ENCODE measurements around the gene RRP7A.
"Not testable (repeated sequence)": the region's sequence is repeated elsewhere in the genome, so short reads cannot be mapped to it uniquely, and the experiment has no call there.

Gene RRP7A

GRCh38 chr22:42500161-42500835 lies 19.3 kb downstream of the RRP7A start:
- DNase-seq (ENCODE audit: low read depth in 2 of 3, low spot score in 2 of 3) = peak; percentile 62 to 72 (median 62)

DNA sequence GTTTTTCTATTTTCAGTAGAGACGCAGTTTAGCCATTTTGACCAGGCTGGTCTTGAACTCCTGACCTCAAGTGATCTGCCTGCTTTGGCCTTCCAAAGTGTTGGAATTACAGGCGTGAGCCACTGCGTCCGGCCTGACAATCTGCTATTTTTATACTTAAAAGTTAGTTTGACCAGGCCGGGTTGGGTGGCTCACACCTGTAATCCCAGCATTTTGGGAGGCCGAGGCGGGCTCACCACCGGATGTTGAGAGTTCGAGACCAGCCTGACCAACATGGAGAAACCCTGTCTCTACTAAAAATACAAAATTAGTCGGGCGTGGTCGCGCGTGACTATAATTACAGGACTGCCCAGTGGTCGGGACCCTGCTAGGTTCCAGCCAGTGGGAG lies 19.8 kb downstream of the RRP7A start:
- not testable (repeated sequence) for DNase-seq (ENCODE audit: low read depth in 2 of 3, low spot score in 2 of 3)

DNA sequence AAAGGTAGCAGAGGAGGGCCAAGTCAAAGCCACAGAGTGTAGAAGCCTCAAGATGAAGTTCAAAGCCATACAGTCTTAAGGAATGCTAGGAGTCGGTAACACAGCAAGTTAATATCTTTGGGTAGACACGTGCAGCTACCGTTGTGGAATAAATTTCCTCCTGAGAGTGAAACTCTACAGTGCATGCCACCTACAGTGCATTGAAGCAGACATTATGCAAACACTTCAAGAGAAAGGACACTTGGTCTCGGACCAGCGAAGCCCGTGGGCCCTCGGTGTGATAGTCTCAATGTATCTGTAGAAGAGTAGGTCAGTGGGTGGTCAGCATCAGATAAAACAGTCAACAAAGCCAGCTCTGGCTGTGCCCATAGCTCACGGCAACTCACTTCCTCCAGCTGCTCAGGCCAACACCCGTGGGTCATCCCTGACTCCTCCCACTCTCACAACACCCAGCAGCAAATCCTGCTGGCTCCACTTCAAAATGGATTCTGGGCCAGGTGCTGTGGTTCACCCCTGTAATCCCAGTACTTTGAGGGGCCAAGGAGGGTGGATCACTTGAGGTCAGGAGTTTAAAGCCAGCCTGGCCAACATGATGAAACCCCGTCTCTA lies 24.0 kb downstream of the RRP7A start:
- DNase-seq (ENCODE audit: low read depth in 2 of 3, low spot score in 2 of 3) = not testable (repeated sequence)

DNA sequence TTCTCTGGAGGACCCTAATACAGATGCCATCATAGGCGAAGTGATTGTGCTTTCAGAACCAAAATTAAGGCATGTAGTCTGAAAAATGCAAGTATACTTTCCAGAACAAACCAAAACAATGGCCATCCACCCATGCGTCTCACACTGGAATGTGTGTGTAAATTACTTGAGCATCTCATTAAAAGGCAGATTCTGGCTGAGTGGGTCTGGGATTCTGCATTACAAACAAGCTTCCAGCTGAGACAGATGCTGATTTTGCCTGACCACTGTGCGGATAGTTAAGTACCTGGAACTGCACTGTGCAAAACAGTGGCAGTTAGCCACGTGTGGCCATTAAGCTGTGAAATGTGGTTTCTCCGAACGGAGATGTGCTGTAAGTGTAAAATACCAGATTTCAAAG lies 26.2 kb downstream of the RRP7A start:
- no peak for DNase-seq (ENCODE audit: low read depth in 2 of 3, low spot score in 2 of 3)

GRCh38 chr22:42492323-42492690 lies 27.3 kb downstream of the RRP7A start:
- no peak for DNase-seq (ENCODE audit: low read depth in 2 of 3, low spot score in 2 of 3)

DNA sequence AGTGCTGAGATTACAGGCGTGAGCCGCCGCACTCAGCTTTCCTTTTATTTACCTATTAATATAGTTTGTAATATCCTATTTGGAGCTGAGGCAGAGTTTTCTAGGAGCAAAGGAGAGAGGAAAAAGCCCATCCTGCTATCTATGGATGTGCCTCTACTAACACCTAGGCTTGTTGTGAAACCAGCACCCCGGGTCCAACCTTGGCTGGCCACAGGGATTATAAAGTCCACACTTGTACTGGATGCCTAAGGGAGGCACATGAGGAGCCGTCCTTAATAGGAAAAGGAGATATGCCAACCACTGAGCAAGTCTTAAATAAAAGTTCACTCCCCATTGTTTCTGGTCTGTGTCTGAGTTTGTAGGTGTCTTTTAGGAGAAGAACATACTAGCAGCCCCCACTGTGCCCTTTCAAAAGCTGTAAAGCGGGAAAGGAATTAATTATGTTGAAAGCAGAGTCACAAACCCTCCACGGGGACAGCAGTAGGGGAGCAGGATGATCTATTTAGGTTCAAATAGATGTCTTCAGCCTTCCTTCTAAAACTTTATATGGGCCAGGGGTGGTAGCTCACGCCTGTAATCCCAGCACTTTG lies 29.3 kb downstream of the RRP7A start:
- DNase-seq (ENCODE audit: low read depth in 2 of 3, low spot score in 2 of 3) = no peak

DNA sequence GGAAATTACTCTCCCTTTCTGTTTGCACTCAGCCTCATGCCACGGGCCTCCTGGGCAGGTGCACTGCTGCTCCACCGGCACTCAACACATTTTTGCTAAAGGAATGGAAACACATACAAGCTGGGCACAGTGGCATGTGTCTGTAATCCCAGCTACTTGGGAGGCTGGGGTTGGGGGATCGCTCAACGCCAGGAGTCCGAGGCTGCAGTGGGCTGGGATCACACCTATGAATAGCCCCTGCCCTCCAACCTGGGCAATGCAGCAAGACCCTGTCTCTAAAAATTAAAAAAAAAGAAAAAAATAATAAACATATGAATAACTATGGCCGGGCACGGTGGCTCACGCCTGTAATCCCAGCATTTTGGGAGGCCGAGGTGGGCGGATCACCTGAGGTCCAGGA lies 30.6 kb downstream of the RRP7A start:
- no peak for DNase-seq (ENCODE audit: low read depth in 2 of 3, low spot score in 2 of 3)

GRCh38 chr22:42484506-42484905 lies 35.1 kb downstream of the RRP7A start:
- no peak for DNase-seq (ENCODE audit: low read depth in 2 of 3, low spot score in 2 of 3)

- DNase-seq (ENCODE audit: low read depth in 2 of 3, low spot score in 2 of 3) = not testable (repeated sequence)
Measured at GRCh38 chr22:42483610-42484223, 35.9 kb downstream of the RRP7A start.

GRCh38 chr22:42475122-42475521 lies 44.5 kb downstream of the RRP7A start:
- no peak for DNase-seq (ENCODE audit: low read depth in 2 of 3, low spot score in 2 of 3)

GRCh38 chr22:42473484-42474193 lies 46.0 kb downstream of the RRP7A start:
- DNase-seq (ENCODE audit: low read depth in 2 of 3, low spot score in 2 of 3) = no peak

- no peak for DNase-seq (ENCODE audit: low read depth in 2 of 3, low spot score in 2 of 3)
Measured at GRCh38 chr22:42472671-42473070, 46.9 kb downstream of the RRP7A start.

- DNase-seq (ENCODE audit: low read depth in 2 of 3, low spot score in 2 of 3) = no peak
Measured at GRCh38 chr22:42471441-42471840, 48.2 kb downstream of the RRP7A start.

GRCh38 chr22:42470366-42471082 lies 49.1 kb downstream of the RRP7A start:
- DNase-seq (ENCODE audit: low read depth in 2 of 3, low spot score in 2 of 3) = no peak

GRCh38 chr22:42468841-42469240 lies 50.8 kb downstream of the RRP7A start:
- no peak for DNase-seq (ENCODE audit: low read depth in 2 of 3, low spot score in 2 of 3)

DNA sequence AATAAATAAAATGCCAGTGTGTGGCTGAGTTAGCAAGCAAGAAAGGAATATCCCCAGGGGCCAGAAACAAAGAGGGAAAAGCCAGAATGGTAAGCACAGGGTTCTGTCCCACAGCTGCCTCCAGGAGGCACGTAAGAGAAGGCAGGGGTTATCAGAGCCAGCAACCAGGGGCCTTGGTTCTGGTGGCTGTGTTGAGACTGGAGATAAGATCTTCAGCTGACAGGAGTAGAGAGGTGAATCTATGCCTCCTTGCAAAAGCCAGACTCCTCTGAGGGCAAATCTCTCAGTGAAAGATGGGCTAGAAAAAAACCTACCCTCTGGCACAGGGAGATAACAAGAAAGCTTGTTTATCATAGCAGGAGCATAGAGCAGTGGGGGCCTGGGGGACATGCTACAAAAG lies 57.6 kb downstream of the RRP7A start:
- DNase-seq (ENCODE audit: low read depth in 2 of 3, low spot score in 2 of 3) = no peak

DNA sequence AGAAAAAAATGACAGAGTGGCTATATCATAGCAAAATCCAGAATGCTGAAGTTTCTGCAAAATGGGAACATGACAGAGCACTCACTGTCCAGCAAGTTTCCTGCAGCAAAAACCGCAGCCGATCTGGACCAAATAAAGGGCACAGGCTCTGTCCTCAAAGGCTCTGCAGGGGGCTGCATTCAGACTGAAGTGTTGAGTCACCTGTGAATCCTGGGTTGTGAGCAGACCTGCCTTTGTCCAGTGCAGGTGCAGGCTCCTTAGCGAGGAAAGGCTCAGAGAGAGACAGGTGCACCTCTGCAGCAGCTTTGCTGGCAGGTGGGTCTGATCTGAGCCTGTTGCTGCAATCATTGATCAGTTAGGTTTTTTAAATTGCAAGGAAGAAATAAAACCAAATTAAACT lies 58.1 kb downstream of the RRP7A start:
- no peak for DNase-seq (ENCODE audit: low read depth in 2 of 3, low spot score in 2 of 3)

Data from activated CD8-positive, alpha-beta memory T cell treated with anti-CD3 and anti-CD28 coated beads for 48 hours (primary cell).